GM12878 (cell line): ENCODE data around the gene TBXT. TPM values are rescaled to one million over a fixed set of nuclear protein-coding genes. Genes with fewer than 3 reads are reported as not detected.

ENCODE experiments used
- NR2C2 ChIP-seq: IDR thresholded peaks from 2 replicates; pipeline ENCODE4 v1.6.1; 2011; ENCODE audit warnings: borderline replicate concordance, low read depth; ENCODE audit not compliant: control insufficient read depth, insufficient read length
- polyA plus RNA-seq, 11 experiments: library from polyadenylated mRNA; depleted of rRNA in 4 of 11; unstranded in 6 of 11; stranded (reverse) in 5 of 11; fragments of >200 nt; fragmentation: Nextera tagmentation in 4 of 11; fragmentation: Illumina TruSeq in 1 of 11; extraction: Ambion mirVana in 4 of 11; extraction: Trizol in 1 of 11; gene quantifications; 1 replicate in 1 of 11; 2 replicates in 10 of 11; pipeline versions ENCODE4 v1.2.1 to v1.2.3, GENCODE V29; 2011 to 2016; ENCODE audit warnings: inconsistent platforms in 2 of 11, missing spikeins in 2 of 11, low read depth in 1 of 11
- small RNA-seq: library from RNA; depleted of rRNA; stranded (forward); fragments of <200 nt; gene quantifications from one replicate; pipeline ENCODE3, GENCODE V24; 2014
- total RNA-seq, 4 experiments: library from RNA; depleted of rRNA in 3 of 4; stranded (reverse); fragments of >200 nt in 3 of 4; fragmentation: Illumina TruSeq in 1 of 4; extraction: Trizol in 1 of 4; gene quantifications; 2 replicates each; pipeline versions ENCODE4 v1.2.1 to v1.2.3, GENCODE V29; 2013 to 2021
- TF ChIP-seq, protein P1 (sequence below): fragments of 450-650 bp; IDR thresholded peaks from 2 replicates; pipeline ENCODE4 v1.6.1; 2018; ENCODE audit warnings: mild to moderate bottlenecking, low read depth, moderate library complexity; ENCODE audit not compliant: partially characterized antibody

TBXT gene
- total and polyA plus RNA-seq, 10 of the 15 experiments (the other 5 are each of a cell fraction or from before 2014, with no cell fraction given): 0.06 to 2.5 TPM; not detected in 8

DNA sequence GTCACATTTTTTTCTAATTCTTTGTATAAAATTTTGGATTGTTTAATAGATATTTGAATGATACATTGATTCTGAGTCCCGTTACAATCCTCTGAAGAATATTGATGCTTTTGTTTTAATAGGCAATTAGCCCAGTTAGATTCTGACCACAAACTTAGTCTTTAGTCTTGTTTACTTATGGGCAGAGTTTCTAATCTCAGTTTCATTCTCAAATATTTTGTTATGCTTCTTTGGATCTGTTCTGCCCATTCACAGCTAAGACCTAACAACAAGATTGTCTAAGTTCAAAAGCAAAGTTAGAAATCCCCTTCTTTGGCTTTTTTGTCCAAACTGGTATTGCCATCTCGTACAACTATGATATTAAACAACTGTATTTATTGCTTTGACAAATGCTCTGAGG is 58.0 kb downstream of the TBXT start (continued):
- no peak for TF ChIP-seq NR2C2
- TF ChIP-seq, protein P1, sequence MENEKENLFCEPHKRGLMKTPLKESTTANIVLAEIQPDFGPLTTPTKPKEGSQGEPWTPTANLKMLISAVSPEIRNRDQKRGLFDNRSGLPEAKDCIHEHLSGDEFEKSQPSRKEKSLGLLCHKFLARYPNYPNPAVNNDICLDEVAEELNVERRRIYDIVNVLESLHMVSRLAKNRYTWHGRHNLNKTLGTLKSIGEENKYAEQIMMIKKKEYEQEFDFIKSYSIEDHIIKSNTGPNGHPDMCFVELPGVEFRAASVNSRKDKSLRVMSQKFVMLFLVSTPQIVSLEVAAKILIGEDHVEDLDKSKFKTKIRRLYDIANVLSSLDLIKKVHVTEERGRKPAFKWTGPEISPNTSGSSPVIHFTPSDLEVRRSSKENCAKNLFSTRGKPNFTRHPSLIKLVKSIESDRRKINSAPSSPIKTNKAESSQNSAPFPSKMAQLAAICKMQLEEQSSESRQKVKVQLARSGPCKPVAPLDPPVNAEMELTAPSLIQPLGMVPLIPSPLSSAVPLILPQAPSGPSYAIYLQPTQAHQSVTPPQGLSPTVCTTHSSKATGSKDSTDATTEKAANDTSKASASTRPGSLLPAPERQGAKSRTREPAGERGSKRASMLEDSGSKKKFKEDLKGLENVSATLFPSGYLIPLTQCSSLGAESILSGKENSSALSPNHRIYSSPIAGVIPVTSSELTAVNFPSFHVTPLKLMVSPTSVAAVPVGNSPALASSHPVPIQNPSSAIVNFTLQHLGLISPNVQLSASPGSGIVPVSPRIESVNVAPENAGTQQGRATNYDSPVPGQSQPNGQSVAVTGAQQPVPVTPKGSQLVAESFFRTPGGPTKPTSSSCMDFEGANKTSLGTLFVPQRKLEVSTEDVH: no peak

Small RNA genes within 50 kb of the gene (small RNA-seq; reads per million reads assigned to genes)
- gene RNU6-153P: not detected

Other genes starting within 250 kb of the TBXT start
- 3.3 and 4.0 TPM in 2 replicates for gene PRR18, start 140.5 kb upstream of the TBXT start, total RNA-seq (2014; rRNA removed)
- gene PRR18, start 140.5 kb upstream of the TBXT start, total RNA-seq (2014; rRNA removed; fragmentation: Illumina TruSeq; extraction: Trizol): 1.2 and 1.3 TPM in 2 replicates
- gene PRR18, start 140.5 kb upstream of the TBXT start, total RNA-seq (2021): 8.2 and 8.8 TPM in 2 replicates
- gene PRR18, start 140.5 kb upstream of the TBXT start, polyA plus RNA-seq (2011; rRNA removed): 2.0 and 2.5 TPM in 2 replicates
- gene PRR18, start 140.5 kb upstream of the TBXT start, polyA plus RNA-seq (2014; fragmentation: Illumina TruSeq; extraction: Trizol): 1.9 and 2.1 TPM in 2 replicates
- under 1 TPM; 0.26 to 0.84 TPM for gene PRR18, start 140.5 kb upstream of the TBXT start, polyA plus RNA-seq (2014; fragmentation: Nextera tagmentation; extraction: Ambion mirVana)
- 3.6 and 4.1 TPM in 2 replicates for gene PRR18, start 140.5 kb upstream of the TBXT start, polyA plus RNA-seq (2014; rRNA removed)
- under 1 TPM; 0.13 to 0.42 TPM for gene PRR18, start 140.5 kb upstream of the TBXT start, polyA plus RNA-seq (2016; fragmentation: Nextera tagmentation; extraction: Ambion mirVana)
- 105 and 145 TPM in 2 replicates for gene SFT2D1, start 174.7 kb upstream of the TBXT start, total RNA-seq (2014; rRNA removed)
- gene SFT2D1, start 174.7 kb upstream of the TBXT start, total RNA-seq (2014; rRNA removed; fragmentation: Illumina TruSeq; extraction: Trizol): 69.5 and 73.7 TPM in 2 replicates
- 77.6 and 78.3 TPM in 2 replicates for gene SFT2D1, start 174.7 kb upstream of the TBXT start, total RNA-seq (2021)
- 279 and 281 TPM in 2 replicates for gene SFT2D1, start 174.7 kb upstream of the TBXT start, polyA plus RNA-seq (2011; rRNA removed)
- 92.6 and 100 TPM in 2 replicates for gene SFT2D1, start 174.7 kb upstream of the TBXT start, polyA plus RNA-seq (2014; fragmentation: Illumina TruSeq; extraction: Trizol)
- gene SFT2D1, start 174.7 kb upstream of the TBXT start, polyA plus RNA-seq (2014; fragmentation: Nextera tagmentation; extraction: Ambion mirVana): 100 to 1,000 TPM; 119 to 149 TPM
- gene SFT2D1, start 174.7 kb upstream of the TBXT start, polyA plus RNA-seq (2014; rRNA removed): 110 and 130 TPM in 2 replicates
- gene SFT2D1, start 174.7 kb upstream of the TBXT start, polyA plus RNA-seq (2016; fragmentation: Nextera tagmentation; extraction: Ambion mirVana): 100 to 1,000 TPM; 205 to 231 TPM
- gene MPC1, start 215.1 kb upstream of the TBXT start, total RNA-seq (2014; rRNA removed): 60.8 and 78.8 TPM in 2 replicates
- 76.1 and 76.7 TPM in 2 replicates for gene MPC1, start 215.1 kb upstream of the TBXT start, total RNA-seq (2014; rRNA removed; fragmentation: Illumina TruSeq; extraction: Trizol)
- 51.6 and 55.0 TPM in 2 replicates for gene MPC1, start 215.1 kb upstream of the TBXT start, total RNA-seq (2021)
- gene MPC1, start 215.1 kb upstream of the TBXT start, polyA plus RNA-seq (2011; rRNA removed): 53.2 and 58.5 TPM in 2 replicates
- 93.8 and 100 TPM in 2 replicates for gene MPC1, start 215.1 kb upstream of the TBXT start, polyA plus RNA-seq (2014; fragmentation: Illumina TruSeq; extraction: Trizol)
- 10 to 100 TPM; 81.5 to 97.0 TPM for gene MPC1, start 215.1 kb upstream of the TBXT start, polyA plus RNA-seq (2014; fragmentation: Nextera tagmentation; extraction: Ambion mirVana)
- gene MPC1, start 215.1 kb upstream of the TBXT start, polyA plus RNA-seq (2014; rRNA removed): 61.5 and 61.9 TPM in 2 replicates
- gene MPC1, start 215.1 kb upstream of the TBXT start, polyA plus RNA-seq (2016; fragmentation: Nextera tagmentation; extraction: Ambion mirVana): 100 to 1,000 TPM; 173 to 177 TPM